ENCODE results near the gene PAXIP1. TPM values are rescaled to one million over a fixed set of nuclear protein-coding genes. Genes with fewer than 3 reads are reported as not detected.
"Not testable (repeated sequence)": the region's sequence is repeated elsewhere in the genome, so short reads cannot be mapped to it uniquely, and the experiment has no call there.

The PAXIP1 gene
- total and polyA plus RNA-seq, 2 donors (not counting 3 experiments of a cell fraction or from before 2014, with no cell fraction given) = 10.0 to 15.8 TPM

DNA sequence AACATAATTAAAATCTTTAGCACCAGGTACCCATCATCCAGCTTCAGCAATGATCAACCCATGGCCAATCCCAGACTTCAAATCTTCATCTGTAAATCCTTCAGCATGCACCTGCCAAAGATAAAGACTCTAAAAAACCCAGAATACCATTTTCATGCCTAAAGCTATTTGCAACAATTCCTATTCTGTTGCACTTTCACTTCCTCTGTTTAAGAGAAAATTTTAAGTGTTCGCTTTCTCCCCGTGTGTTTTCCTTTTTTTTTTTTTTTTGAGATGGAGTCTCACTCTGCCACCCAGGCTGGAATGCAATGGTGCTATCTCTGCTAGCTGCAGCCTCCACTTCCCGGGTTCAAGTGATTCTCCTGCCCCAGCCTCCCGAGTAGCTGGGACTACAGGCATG, 35.4 kb upstream of the PAXIP1 start:
- H3K4me1 ChIP-seq (ENCODE audit: control insufficient read depth, extremely low read depth, insufficient read depth, low read length) = no peaks in the 10 kb centered on the region
- FAIRE-seq = no peak
- no peaks in the 10 kb centered on the region for H3K36me3 ChIP-seq (ENCODE audit: control insufficient read depth in 2 of 2, extremely low read depth in 1 of 2, insufficient read depth in 2 of 2, low read length in 2 of 2)
- H3K9me1 ChIP-seq (replicated peaks; ENCODE audit: control insufficient read depth, extremely low read depth, insufficient read depth, low read length) = no peaks in the 10 kb centered on the region
- no peaks in the 10 kb centered on the region for H3K27me3 ChIP-seq (ENCODE audit: control insufficient read depth in 2 of 2, insufficient read depth in 2 of 2, low read length in 2 of 2)
- H3K4me2 ChIP-seq (ENCODE audit: insufficient read depth, low read length) = no peak overlapping the region
- H4K20me1 ChIP-seq (replicated peaks; ENCODE audit: control insufficient read depth, extremely low read depth, insufficient read depth, low read length) = no peaks in the 10 kb centered on the region
- dilution Hi-C loops (cut with MboI; ENCODE audit: extremely low pct_ligation_motif_present, low sequenced_read_pairs) (no loop called here), intact Hi-C loops (cut with micrococcal nuclease) (no loop called here)
- no peak overlapping the region for H3K9ac ChIP-seq (replicated peaks; ENCODE audit: extremely low read depth, insufficient read depth, low read length)
- no peaks in the 10 kb centered on the region for H3K9me3 ChIP-seq (replicated peaks; ENCODE audit: control insufficient read depth, insufficient read depth, low read length)
- ChIA-PET POLR2A (no interaction called here), CTCF (no interaction called here)
- H3K79me2 ChIP-seq (ENCODE audit: control insufficient read depth, insufficient read depth, low read length) = no peaks in the 10 kb centered on the region
- BruUV-seq (replicated peaks) = no TSS peak
- H3K4me3 ChIP-seq (replicated peaks in 1 of 3; ENCODE audit: insufficient read depth in 1 of 3, low read depth in 1 of 3, low read length in 3 of 3) = no peak overlapping the region
- H3K27ac ChIP-seq (ENCODE audit: insufficient read depth, low read depth, low read length) = no peak overlapping the region
- TF ChIP-seq, protein P1, sequence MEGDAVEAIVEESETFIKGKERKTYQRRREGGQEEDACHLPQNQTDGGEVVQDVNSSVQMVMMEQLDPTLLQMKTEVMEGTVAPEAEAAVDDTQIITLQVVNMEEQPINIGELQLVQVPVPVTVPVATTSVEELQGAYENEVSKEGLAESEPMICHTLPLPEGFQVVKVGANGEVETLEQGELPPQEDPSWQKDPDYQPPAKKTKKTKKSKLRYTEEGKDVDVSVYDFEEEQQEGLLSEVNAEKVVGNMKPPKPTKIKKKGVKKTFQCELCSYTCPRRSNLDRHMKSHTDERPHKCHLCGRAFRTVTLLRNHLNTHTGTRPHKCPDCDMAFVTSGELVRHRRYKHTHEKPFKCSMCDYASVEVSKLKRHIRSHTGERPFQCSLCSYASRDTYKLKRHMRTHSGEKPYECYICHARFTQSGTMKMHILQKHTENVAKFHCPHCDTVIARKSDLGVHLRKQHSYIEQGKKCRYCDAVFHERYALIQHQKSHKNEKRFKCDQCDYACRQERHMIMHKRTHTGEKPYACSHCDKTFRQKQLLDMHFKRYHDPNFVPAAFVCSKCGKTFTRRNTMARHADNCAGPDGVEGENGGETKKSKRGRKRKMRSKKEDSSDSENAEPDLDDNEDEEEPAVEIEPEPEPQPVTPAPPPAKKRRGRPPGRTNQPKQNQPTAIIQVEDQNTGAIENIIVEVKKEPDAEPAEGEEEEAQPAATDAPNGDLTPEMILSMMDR (IDR thresholded peaks at IDR 0.05; ENCODE audit: extremely low read depth in 1 of 2, insufficient read depth in 1 of 2, low read depth in 1 of 2, low read length in 2 of 2) = no peak
- TF ChIP-seq JUN (IDR thresholded peaks at IDR 0.05; ENCODE audit: borderline replicate concordance, insufficient read depth, insufficient read length, low read depth) = no peak
- TF ChIP-seq POLR2A (IDR thresholded peaks at IDR 0.05; ENCODE audit: low read depth, low read length) = no peak
- TF ChIP-seq GATA2 (IDR thresholded peaks at IDR 0.05; ENCODE audit: insufficient read depth, insufficient read length, low read depth, low read length) = no peak
- DNase-seq (ENCODE audit: low read depth, low spot score) = no peak
- no peak overlapping the region for H2AFZ ChIP-seq (ENCODE audit: low read depth, low read length)

DNA sequence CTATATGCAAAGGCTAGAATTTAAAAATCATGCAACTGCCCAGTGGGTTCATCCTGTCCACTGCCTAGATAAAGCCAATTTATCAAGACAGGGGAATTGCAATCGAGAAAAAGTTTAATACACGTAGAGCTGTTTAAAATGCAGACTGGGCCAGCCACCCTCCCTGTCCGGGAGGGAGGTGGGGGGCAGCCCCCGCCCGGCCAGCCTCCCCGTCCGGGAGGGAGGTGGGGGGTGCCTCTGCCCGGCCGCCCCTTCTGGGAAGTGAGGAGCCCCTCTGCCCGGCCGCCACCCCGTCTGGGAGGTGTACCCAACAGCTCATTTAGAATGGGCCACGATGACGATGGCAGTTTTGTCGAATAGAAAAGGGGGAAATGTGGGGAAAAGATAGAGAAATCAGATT, 31.6 kb upstream of the PAXIP1 start:
- not testable (repeated sequence) for FAIRE-seq

More for the DNA sequence above, 31.6 kb upstream of the PAXIP1 start:
- H3K4me2 ChIP-seq (ENCODE audit: insufficient read depth, low read length); intact Hi-C loops (cut with micrococcal nuclease); H2AFZ ChIP-seq (ENCODE audit: low read depth, low read length); H3K36me3 ChIP-seq (ENCODE audit: control insufficient read depth in 2 of 2, extremely low read depth in 1 of 2, insufficient read depth in 2 of 2, low read length in 2 of 2); H3K79me2 ChIP-seq (ENCODE audit: control insufficient read depth, insufficient read depth, low read length); H3K27ac ChIP-seq (ENCODE audit: insufficient read depth, low read depth, low read length); H4K20me1 ChIP-seq (replicated peaks; ENCODE audit: control insufficient read depth, extremely low read depth, insufficient read depth, low read length); dilution Hi-C loops (cut with MboI; ENCODE audit: extremely low pct_ligation_motif_present, low sequenced_read_pairs); H3K4me3 ChIP-seq (replicated peaks in 1 of 3; ENCODE audit: insufficient read depth in 1 of 3, low read depth in 1 of 3, low read length in 3 of 3); H3K4me1 ChIP-seq (ENCODE audit: control insufficient read depth, extremely low read depth, insufficient read depth, low read length); H3K9me3 ChIP-seq (replicated peaks; ENCODE audit: control insufficient read depth, insufficient read depth, low read length); BruUV-seq (replicated peaks); POLR2A ChIA-PET; H3K27me3 ChIP-seq (ENCODE audit: control insufficient read depth in 2 of 2, insufficient read depth in 2 of 2, low read length in 2 of 2); DNase-seq (ENCODE audit: low read depth, low spot score); H3K9me1 ChIP-seq (replicated peaks; ENCODE audit: control insufficient read depth, extremely low read depth, insufficient read depth, low read length); H3K9ac ChIP-seq (replicated peaks; ENCODE audit: extremely low read depth, insufficient read depth, low read length): not testable (repeated sequence)
- CTCF ChIA-PET = interaction anchor here (0.7 kb wide), 1 partner anchor 29 kb away, joined by 3 read pairs; no protein-coding TSS in a partner anchor
